ENCODE measurements around the gene CHP2.

- TF ChIP-seq EZH2 (IDR thresholded peaks at IDR 0.05; ENCODE audit: insufficient read depth, poor library complexity, severe bottlenecking) (no peak), EZH2phosphoT487 (IDR thresholded peaks at IDR 0.05; ENCODE audit: insufficient read depth, low read depth) (no peak)
Measured at GRCh38 chr16:23802776-23803175, 48.0 kb downstream of the CHP2 start.
